Measurements from ENCODE around the gene HENMT1. TPM values are rescaled to one million over a fixed set of nuclear protein-coding genes. Genes with fewer than 3 reads are reported as not detected.

Gene HENMT1
- polyA plus RNA-seq, 1 of the 3 experiments (the other 2 are of a cell fraction): 0.03 TPM

GRCh38 chr1:108665771-108666170 lies 4.9 kb upstream of the HENMT1 start:
- Histone ChIP-seq H3K9ac (no peak overlapping the region), H3K36me3 (replicated peaks in 1 of 2; ENCODE audit: control insufficient read depth in 1 of 2, insufficient read depth in 2 of 2, low read length in 1 of 2) (no peaks in the 10 kb centered on the region), H2AFZ (ENCODE audit: low read depth) (no peak overlapping the region), H3F3A (replicated peaks; ENCODE audit: insufficient read depth) (no peaks in the 10 kb centered on the region), H3K27ac (ENCODE audit: low read depth in 2 of 2, low read length in 1 of 2) (no peak overlapping the region), H3K79me2 (ENCODE audit: insufficient read depth) (no peaks in the 10 kb centered on the region), H4K20me1 (ENCODE audit: insufficient read depth) (no peaks in the 10 kb centered on the region), H3K4me2 (no peak overlapping the region), H3K4me1 (ENCODE audit: control insufficient read depth in 1 of 2, insufficient read depth in 2 of 2, low read depth in 1 of 2, low read length in 1 of 2) (no peaks in the 10 kb centered on the region; a peak in 1 of 4 replicates), H3K9me2 (no peaks in the 10 kb centered on the region), H3K27me3 (ENCODE audit: insufficient read depth) (no peaks in the 10 kb centered on the region), H3K4me3 (ENCODE audit: low read depth in 2 of 2, low read length in 1 of 2) (no peak overlapping the region), H3K9me3 (no peaks in the 10 kb centered on the region)
- POLR2A ChIA-PET: no interaction called here
- no peak for DNase-seq
- TF ChIP-seq IRF3 (IDR thresholded peaks at IDR 0.05; ENCODE audit: low read depth, low read length) (no peak), MEF2A (IDR thresholded peaks at IDR 0.05; ENCODE audit: borderline replicate concordance, low read depth) (no peak), SMC3 (IDR thresholded peaks at IDR 0.05; ENCODE audit: low read depth, low read length) (no peak), GATA2 (CRISPR knock-in tag; IDR thresholded peaks at IDR 0.05) (no peak), TCF12 (IDR thresholded peaks at IDR 0.05) (no peak), RXRA (IDR thresholded peaks at IDR 0.05; ENCODE audit: borderline replicate concordance, low read depth) (no peak), RAD21 (IDR thresholded peaks at IDR 0.05; ENCODE audit: low read length) (no peak), TEAD4 (IDR thresholded peaks at IDR 0.05; ENCODE audit: borderline replicate concordance, insufficient read depth) (no peak)
- TF ChIP-seq, protein P1, sequence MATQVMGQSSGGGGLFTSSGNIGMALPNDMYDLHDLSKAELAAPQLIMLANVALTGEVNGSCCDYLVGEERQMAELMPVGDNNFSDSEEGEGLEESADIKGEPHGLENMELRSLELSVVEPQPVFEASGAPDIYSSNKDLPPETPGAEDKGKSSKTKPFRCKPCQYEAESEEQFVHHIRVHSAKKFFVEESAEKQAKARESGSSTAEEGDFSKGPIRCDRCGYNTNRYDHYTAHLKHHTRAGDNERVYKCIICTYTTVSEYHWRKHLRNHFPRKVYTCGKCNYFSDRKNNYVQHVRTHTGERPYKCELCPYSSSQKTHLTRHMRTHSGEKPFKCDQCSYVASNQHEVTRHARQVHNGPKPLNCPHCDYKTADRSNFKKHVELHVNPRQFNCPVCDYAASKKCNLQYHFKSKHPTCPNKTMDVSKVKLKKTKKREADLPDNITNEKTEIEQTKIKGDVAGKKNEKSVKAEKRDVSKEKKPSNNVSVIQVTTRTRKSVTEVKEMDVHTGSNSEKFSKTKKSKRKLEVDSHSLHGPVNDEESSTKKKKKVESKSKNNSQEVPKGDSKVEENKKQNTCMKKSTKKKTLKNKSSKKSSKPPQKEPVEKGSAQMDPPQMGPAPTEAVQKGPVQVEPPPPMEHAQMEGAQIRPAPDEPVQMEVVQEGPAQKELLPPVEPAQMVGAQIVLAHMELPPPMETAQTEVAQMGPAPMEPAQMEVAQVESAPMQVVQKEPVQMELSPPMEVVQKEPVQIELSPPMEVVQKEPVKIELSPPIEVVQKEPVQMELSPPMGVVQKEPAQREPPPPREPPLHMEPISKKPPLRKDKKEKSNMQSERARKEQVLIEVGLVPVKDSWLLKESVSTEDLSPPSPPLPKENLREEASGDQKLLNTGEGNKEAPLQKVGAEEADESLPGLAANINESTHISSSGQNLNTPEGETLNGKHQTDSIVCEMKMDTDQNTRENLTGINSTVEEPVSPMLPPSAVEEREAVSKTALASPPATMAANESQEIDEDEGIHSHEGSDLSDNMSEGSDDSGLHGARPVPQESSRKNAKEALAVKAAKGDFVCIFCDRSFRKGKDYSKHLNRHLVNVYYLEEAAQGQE (IDR thresholded peaks at IDR 0.05; ENCODE audit: low read depth, low read length): no peak
- TF ChIP-seq, protein P2, sequence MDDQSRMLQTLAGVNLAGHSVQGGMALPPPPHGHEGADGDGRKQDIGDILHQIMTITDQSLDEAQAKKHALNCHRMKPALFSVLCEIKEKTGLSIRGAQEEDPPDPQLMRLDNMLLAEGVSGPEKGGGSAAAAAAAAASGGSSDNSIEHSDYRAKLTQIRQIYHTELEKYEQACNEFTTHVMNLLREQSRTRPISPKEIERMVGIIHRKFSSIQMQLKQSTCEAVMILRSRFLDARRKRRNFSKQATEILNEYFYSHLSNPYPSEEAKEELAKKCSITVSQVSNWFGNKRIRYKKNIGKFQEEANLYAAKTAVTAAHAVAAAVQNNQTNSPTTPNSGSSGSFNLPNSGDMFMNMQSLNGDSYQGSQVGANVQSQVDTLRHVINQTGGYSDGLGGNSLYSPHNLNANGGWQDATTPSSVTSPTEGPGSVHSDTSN (IDR thresholded peaks at IDR 0.05): no peak
- TF ChIP-seq, protein P3, sequence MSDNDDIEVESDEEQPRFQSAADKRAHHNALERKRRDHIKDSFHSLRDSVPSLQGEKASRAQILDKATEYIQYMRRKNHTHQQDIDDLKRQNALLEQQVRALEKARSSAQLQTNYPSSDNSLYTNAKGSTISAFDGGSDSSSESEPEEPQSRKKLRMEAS (IDR thresholded peaks at IDR 0.05; ENCODE audit: low read depth): no peak
- WGBS (ENCODE audit: low lambda C conversion rate): 18% methylated on average over 1 of the region's 1 CpG
- CTCF ChIA-PET: interaction anchor here (1.2 kb wide), 1 partner anchor 10 kb away, joined by 3 read pairs; no protein-coding TSS in a partner anchor

GRCh38 chr1:108665067-108665466 lies 4.2 kb upstream of the HENMT1 start:
- Histone ChIP-seq H3K27me3 (ENCODE audit: insufficient read depth) (no peaks in the 10 kb centered on the region), H3K9me3 (no peaks in the 10 kb centered on the region), H3K4me3 (ENCODE audit: low read depth in 2 of 2, low read length in 1 of 2) (no peak overlapping the region), H3K4me2 (no peak overlapping the region), H3K9me2 (no peaks in the 10 kb centered on the region), H4K20me1 (ENCODE audit: insufficient read depth) (no peaks in the 10 kb centered on the region), H3K4me1 (ENCODE audit: control insufficient read depth in 1 of 2, insufficient read depth in 2 of 2, low read depth in 1 of 2, low read length in 1 of 2) (no peaks in the 10 kb centered on the region; a peak in 1 of 4 replicates), H2AFZ (ENCODE audit: low read depth) (no peak overlapping the region), H3F3A (replicated peaks; ENCODE audit: insufficient read depth) (no peaks in the 10 kb centered on the region), H3K79me2 (ENCODE audit: insufficient read depth) (no peaks in the 10 kb centered on the region), H3K9ac (no peak overlapping the region), H3K27ac (ENCODE audit: low read depth in 2 of 2, low read length in 1 of 2) (no peak overlapping the region), H3K36me3 (replicated peaks in 1 of 2; ENCODE audit: control insufficient read depth in 1 of 2, insufficient read depth in 2 of 2, low read length in 1 of 2) (no peaks in the 10 kb centered on the region)
- 39% methylated on average over 2 of the region's 2 CpGs for WGBS (ENCODE audit: low lambda C conversion rate)
- TF ChIP-seq ELF1 (IDR thresholded peaks at IDR 0.05): no peak
- POLR2A ChIA-PET: no interaction called here
- CTCF ChIA-PET: interaction anchor here (0.9 to 1.2 kb wide), 2 partner anchors 9 to 233 kb away, joined by 3 read pairs; no protein-coding TSS in a partner anchor
- no peak for DNase-seq
